Stimulated activated naive CD8-positive, alpha-beta T cell treated with anti-CD3 and anti-CD28 coated beads, Interleukin-15, Interleukin-2, amounts not matched to agents 100 U/mL and 50 U/mL, for 24 hours (primary cell): Measurements from ENCODE around the gene LMAN2.

Experiments used
- ATAC-seq: fragments of 150-1000 bp; cut with Tn5 transposase; one replicate; pipeline ENCODE4 v1.10.0; 2021
- DNase-seq: peaks from one replicate; pipeline ENCODE4 v3.0.0; 2021

The LMAN2 gene, protein sequence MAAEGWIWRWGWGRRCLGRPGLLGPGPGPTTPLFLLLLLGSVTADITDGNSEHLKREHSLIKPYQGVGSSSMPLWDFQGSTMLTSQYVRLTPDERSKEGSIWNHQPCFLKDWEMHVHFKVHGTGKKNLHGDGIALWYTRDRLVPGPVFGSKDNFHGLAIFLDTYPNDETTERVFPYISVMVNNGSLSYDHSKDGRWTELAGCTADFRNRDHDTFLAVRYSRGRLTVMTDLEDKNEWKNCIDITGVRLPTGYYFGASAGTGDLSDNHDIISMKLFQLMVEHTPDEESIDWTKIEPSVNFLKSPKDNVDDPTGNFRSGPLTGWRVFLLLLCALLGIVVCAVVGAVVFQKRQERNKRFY

DNA sequence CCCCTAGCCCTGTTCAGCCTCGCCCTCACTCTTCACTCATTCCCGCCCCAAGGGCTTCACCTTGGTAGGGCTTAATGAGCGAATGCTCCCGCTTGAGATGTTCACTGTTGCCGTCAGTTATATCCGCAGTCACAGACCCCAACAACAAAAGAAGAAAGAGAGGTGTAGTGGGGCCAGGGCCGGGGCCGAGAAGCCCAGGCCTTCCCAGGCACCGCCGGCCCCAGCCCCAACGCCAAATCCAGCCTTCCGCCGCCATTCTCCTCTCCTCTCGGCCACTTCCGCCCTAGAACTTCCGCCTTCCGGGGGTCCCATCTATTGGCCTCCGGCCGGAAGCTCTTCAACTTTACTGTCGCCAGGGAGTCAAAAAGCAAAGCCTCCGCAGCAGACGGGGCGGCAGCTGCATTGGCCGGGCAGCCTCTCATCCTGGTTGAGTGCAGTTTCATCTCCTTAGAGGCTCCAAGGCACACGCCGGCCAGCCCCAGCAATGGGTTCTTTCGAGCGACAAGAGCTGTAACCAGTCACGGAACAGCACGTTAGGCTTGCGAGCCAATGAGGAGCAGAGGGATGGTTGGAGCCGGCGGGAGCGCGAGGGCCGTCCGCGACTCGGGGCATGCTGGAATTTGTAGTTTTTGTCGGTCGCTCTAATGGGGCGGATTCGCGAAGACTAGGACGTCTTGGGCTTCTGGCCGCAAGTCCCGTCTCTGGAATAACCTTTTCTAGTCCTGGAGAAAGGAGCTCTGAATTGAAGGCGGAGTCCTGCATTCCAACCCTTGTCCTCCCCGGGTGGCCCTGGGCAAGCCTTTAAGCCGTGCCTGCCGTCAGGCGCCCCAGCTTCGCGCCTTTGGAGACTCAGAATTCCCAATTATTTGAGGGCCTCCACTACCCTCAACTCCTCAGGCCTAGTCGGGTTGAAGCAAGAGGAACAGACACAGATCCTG lies at the start of gene LMAN2:
TSS of gene LMAN2 (minus strand) at position 277 of the 938 bp plus-strand sequence. CDS start at position 256, 21 bp downstream.
- DNase-seq (peak; percentile 90), ATAC-seq (peak; percentile 98)

DNA sequence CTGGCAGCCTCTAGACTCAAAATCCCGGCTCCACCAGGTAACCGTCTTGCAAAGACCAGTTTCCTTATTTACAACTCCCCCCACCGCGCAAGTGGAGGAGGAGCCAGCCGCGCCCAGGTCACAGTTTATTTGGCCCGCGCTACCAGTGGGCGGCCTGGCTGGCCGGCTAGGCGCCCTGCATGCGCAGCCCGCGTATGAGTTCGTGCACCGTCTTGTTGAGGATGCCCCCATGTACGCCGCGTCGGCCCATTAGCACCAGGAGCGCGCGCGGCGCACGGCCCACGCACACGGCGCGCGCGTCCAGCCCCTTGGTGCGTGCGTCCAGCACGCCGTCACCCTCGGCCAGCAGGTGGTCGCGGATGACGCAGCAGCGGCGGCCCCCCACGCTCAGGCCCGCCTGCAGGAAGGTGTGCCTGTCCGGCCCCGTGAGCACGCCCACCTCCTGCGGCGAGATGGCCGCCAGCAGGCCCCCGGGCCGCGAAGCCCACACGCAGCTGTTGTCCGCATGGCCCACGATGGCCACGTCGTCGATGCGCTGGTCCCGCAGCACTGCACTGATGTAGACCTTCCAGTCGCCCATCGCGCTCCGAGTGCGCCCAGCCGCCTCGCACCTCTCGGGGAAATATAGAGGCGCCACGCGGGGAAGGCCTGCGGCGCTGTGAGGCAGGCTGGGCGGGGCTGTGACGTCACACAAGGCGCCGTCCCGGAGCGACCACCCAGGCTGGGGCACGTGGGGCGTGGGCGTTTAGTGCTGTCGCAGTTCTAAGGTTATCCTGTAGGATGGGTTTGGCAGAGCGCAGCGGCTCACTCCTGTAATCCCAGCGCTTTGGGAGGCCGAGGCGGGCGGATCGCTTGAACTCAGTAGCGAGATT lies 48.8 kb upstream of the LMAN2 start, which contains the start of gene PFN3:
TSS of gene PFN3 (minus strand) at position 665 of the 872 bp plus-strand sequence. CDS start at position 580, 85 bp downstream.
- DNase-seq (peak; percentile 43), ATAC-seq (no peak)

DNA sequence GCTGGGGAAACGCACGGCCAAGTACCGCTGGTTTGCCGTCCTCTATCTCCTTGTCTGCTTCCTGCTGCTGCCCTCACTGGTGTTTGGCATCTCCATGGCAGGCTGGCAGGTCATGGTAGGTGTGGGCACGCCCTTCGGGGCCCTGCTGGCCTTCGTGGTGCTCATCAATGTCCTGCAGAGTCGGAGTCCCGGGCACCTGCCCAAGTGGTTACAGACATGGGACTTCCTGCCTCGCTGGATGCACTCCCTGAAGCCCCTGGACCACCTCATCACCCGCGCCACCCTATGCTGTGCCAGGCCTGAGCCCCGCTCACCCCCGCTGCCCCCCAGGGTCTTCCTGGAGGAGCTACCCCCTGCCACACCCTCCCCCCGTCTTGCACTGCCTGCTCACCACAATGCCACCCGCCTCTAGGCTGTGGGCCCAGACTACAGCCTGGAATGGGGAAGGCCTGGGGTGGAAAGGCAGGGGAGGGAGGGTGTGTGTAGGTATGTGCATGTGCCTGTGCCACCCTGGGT lies 46.5 kb upstream of the LMAN2 start:
- ATAC-seq, result no peak
- no peak for DNase-seq

DNA sequence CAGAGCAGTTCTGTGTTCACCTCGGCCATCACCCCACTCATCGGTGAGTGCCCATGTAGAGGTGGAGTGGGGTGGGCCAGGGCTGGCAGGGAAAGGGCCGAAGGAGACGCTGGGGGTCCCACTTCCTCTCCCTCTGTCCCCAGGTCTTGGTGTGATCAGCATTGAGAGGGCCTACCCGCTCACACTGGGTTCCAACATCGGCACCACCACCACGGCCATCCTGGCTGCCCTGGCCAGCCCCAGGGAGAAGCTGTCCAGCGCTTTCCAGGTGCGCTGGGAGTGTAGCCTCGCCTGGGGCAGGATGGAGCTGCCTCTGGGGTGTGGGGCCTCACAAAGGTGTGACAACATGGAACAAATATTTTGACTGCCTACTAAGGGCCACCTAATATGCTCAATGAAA lies 45.3 kb upstream of the LMAN2 start:
- DNase-seq (no peak), ATAC-seq (no peak)

DNA sequence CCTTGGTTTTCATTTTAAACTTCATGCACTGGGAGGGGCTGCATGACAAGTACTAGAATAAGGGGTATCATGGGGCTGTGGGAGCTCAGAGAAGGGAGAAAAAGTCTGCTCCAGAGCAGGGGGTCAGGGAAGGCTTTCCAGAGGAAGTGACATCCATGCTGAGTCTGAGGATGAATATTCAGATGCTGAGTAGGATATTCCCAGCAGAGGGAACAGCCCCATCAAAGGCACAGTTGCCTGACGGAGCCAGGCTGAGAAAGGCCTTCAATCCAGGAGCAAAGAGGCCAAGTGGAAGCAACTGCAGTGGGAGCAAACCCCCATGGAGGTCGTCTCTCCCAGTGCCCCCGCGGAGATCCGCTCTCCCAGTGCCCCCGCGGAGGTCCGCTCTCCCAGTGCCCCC lies 44.6 kb upstream of the LMAN2 start:
- no peak for DNase-seq
- ATAC-seq, result no peak

DNA sequence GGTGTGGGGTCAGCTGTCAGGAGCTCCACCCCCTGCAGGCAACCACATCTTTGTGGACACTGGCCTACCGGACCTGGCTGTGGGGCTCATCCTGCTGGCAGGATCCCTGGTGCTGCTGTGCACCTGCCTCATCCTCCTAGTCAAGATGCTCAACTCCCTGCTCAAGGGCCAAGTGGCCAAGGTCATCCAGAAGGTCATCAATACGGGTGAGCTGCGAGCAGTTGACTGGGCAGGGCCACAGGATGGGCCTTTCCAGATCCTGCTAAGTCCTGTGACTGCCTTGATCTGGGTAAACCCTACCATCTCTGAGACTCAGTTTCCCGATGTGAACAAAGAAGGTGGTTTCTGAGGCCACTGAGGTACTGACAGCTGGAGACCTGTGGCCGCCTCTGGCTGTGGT lies 42.5 kb upstream of the LMAN2 start:
- DNase-seq (no peak), ATAC-seq (no peak)

DNA sequence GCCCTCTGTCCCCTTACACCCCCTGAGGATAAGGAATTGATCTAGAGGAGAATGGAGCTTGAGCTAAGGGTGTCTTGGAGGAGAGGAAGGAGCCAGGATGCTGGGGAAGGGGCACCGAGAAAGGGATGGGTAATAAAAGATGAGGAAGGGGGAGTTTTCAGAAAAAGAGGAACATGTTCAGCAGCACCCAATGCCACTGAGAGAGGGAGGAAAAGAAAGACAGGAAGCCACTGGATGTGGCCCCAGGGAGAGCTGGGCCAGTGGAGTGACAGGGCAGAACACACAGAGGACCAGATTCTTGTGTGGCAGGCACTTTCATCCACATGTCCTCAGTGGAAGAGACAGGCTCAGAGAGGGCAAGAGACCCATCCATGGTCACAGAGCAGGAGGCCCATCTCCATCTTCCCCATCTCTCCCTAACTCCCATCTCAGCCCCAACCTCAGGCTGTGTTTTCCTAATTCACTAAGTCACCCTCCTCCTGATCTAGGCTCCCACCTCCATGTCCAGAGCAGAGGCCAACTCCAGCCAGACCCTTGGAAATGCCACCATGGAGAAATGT lies 41.8 kb upstream of the LMAN2 start:
- no peak for ATAC-seq
- no peak for DNase-seq

DNA sequence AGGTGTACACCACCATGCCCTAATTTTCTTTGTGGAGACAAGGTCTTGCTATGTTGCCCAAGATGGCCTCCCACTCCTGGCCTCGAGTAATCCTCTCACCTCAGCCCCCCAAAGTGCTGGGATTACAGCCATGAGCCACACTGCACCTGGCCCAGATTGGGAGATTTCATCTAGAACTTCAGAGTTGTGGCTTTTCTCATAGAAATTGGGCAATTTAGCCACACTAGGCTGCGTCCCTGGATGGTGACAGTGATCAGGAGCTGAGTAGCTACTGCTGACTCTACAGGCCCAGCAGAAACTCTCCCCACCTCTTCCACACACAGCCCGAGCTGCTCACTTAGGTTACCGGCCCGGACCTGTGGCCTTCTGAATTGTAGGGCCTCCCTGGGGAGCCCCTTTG lies 41.3 kb upstream of the LMAN2 start:
- DNase-seq, result no peak
- ATAC-seq, result no peak

DNA sequence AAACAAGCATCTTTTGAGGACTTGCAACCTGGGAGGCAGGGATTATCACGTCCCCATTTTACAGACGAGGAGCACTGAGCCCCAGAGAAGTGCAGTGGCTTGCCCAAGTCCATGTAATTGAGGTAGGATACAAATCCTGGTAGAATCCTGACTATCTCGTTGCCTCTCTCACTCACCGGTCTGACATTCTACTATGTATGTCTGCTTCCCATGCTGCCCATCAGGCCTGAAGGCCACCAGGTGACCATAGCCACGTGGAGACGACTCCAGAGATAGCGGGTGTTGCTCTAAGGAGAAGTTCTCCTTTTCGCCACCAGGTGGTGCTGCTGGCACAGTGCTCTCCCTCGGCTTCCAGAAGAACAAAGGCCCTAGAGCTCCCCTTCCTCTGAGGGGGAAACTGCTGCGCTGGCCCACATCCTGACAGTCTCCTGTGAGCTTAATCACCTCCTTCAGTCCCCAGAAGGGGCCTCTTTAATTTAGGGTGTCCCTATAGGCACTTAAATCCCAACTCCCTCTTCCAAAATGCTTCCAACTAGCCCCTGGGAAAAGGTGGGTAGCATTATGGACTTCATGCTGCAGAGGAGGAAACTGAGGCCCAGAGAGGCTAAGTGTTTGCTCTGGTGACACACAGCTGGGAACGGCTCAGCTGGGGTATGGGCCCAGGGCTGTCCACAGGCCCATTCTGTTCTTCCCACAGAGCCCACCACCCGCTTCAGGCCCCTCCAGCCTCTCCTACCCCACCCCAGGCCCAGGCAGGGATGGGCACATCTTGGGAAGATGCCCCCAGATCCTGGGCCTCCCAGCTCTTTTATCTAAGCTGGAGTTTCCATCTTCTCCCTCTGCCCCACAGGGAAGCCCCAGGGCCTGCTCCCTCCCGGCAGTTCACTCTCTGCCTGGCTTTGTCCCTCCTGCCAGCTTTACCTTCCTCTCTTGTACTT lies 39.2 kb upstream of the LMAN2 start:
- DNase-seq, result peak; percentile 90
- peak; percentile 72 for ATAC-seq

DNA sequence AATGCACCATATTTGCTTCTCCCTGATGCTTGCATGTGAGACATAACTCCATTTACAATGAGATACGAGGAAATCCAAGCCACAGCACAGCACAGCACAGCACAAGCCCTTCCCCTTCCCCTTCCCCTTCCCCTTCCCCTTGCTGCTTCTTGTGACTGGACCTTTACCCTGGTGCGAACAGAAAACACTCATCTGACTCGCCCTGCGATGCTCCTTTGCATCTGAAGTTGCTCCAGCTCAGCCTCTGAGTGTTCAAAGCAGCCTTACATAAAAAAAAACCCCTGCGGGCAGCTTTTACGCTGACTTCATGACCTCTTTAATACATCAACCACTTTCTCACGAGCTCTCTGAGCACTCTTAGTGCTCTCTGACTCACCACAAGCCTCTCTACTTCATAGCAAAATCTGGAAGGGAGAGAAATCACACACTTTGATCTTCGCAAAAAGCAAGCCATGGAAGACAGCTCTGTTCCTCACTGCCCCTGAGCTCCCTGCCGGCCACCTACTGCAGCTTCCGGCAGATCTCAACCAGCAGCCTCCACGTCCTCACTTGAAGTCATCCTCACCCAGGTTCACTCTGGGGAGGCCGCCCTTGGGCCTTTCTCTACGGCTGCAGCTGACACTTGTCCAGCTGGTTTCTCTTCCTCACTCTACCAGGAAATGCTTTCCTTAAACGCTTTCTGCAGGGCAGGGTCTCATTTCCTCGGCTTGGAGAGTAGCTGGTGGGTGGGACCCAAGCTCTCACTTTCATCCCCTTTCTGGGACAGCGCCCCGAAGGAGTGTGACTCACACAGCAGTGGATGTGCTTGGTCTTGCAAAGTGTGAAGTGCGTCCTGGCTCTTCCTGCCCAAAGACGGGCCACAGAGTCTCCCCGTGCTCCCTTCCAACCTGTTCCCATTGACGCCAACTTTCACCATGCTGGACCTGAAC lies 38.0 kb upstream of the LMAN2 start:
- peak; percentile 76 for ATAC-seq
- DNase-seq, result peak; percentile 49

DNA sequence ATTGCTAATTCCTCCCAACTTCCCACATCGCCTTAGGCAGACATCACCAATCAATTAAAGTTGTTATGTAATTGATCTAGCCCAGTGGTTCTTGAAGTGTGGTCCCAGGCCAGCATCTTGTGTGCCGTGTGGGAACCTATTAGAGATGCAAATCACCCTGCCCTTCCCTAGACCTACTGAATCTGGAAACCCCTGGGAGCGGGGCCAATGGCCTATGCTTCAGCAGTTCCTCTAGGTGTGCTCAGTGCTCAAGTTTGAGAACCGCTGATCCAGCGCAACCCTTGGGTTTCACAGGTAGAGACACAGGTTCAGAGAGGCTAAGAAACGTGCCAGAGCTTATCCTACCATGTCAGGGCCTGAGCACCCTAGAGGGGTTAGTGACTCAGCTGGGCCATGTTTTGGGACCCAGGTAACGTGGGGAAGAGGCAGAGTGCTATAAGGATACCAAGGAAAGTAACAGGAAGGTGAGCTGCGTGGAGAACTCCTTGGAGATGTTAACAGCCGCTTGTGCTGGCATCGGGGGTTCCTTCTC lies 37.1 kb upstream of the LMAN2 start:
- ATAC-seq, result no peak
- DNase-seq, result no peak

DNA sequence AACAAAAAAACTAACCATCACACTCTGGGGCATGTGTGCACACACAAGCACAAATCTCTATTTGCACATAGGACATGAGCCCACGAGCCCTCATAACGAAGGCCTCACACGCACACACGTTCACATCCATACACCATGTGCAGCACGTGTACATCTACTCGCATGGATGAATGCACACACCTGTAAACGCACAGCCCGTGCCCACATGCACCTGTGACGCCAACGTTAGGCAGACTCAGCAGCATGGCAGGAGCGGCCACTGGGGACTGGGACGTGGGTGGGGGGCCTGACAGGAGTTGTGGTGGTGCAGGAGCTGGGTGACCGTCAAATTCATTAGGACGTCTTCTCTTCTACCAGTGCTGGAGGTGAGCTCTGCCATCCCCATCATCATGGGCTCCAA lies 35.9 kb upstream of the LMAN2 start:
- no peak for ATAC-seq
- no peak for DNase-seq

DNA sequence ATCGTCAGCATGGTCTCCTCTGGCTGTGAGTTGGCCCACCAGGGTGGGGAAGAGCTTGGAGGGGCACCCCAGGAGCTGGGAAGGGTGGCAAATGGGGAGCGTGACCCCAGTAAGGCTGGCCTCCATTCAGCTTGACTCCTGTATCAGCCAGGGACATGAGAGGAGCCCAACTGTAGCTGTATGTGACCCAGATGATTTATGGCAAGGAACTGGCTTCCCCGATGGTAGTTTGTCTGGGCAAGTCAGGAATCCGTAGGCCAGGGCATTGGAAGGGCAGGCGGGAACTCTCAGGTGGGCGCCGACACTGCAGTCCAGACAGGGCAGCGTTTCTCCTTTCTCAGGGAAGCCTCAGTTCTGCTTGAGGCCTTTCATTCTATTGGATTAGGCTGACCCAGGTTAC lies 35.1 kb upstream of the LMAN2 start:
- DNase-seq (no peak), ATAC-seq (no peak)

DNA sequence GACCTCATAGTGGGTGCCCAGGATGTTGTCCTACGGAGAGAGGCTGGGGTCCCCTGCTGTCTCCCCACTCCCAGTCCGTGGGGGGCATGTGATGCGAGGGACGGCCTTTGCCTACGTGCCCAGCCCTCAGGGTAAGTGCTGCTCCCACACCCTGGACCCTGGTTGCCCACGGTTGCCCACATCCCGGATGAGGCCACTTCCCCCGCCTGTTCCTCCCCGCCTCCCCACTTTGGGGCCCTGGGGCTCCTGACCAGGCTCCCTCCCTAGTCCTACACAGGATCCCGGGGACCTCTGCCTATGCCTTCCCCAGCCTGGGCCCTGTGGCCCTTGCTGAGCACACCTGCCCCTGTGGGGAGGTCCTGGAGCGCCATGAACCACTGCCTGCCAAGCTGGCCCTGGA lies 34.3 kb upstream of the LMAN2 start:
- ATAC-seq (no peak), DNase-seq (no peak)

DNA sequence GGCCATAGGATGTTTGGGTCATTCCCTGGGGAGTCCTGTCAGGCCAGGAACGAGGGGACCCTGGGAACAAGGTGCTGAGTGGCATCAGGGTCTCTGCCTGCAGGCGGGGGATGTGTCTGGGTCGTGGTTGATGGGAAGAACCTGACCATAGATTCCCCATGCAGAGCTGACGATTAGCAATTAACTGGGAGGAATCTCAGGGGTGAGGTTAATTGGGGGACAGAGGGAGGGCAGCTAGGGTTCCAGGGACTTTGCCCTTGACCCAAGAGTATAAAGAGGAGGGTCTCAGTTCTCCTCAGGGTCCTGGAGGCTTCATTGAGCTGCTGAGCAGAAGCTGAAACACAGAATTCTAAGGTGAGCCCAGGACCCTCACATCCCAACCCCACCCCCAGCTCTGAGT lies 32.7 kb upstream of the LMAN2 start, which contains the start of gene SLC34A1:
TSS of gene SLC34A1 (plus strand) at position 301 of the 400 bp plus-strand sequence. CDS start 1,308 bp downstream, outside the sequence.
- ATAC-seq, result no peak
- no peak for DNase-seq

DNA sequence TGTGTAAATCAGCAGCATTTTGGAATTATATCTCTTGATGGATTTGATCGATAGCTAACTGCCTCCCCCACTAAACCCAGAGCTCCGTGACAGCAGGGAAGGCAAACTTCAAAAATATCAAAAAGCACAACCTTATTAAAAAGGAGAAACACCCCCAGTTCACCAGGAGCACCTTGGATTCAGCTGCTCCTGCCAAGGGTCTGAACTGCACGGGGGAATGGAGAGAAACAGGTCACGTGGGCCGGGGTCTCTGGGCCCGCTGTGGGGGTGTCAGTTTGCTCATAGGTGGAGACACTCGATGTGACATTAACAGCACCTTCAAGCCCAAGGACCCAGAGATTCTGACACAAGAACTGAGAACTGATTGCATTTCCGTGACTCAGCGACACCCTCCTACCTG lies 31.7 kb upstream of the LMAN2 start:
- ATAC-seq, result no peak

DNA sequence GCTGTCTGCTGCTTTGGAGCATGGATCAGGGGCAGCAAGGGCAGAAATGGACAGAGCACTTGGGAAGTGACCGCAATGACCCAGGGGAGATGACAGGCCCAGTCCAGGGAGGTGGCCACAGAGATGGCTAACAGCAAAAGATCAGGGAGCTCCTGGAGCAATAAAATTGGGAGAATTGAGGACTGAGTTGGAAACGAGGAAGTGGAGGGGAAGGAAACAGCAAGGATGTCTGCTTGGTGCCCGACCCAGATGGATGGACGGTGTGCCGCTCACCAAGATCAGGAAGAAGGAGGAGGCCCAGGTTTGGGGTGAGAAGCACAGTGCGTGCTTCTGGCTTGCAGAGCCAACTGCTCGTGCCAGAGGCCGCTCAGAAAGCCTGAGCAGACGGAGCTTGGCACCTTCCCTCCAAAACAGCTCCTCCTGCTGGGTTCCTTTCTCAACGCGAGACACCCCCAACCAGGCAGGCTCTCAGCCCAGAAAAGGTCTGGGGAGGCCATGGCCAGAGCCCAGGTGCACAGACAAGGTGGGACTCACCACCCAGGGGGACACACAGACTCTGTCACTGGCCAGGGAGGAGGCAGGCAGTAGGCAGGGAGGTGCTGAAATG lies 31.1 kb upstream of the LMAN2 start:
- ATAC-seq, result no peak
- DNase-seq, result no peak

More for the DNA sequence above, 31.7 kb upstream of the LMAN2 start:
- no peak for DNase-seq

DNA sequence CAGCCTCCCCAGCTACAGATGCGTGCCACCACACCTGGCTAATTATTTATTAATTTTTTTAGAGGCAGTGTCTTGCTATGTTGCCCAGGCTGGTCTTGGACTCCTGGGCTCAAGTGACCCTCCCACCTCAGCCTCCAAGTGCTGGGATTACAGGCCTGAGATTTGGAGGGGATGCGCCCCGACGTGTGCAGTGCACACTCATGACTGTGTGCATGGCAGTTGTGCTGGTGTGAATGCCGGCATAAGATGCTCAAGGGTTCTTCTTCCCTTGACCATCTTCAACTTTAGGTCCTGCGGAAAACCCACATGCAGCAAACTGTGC lies 29.3 kb upstream of the LMAN2 start:
- no peak for ATAC-seq
- DNase-seq, result no peak
